ENCODE data around the gene PDE5A. TPM values are rescaled to one million over a fixed set of nuclear protein-coding genes. Genes with fewer than 3 reads are reported as not detected.
A peak's percentile ranks its signal among the peaks of the same experiment; 100 is the strongest.

The PDE5A gene
- total and polyA plus RNA-seq, 12 donors, result 6.7 to 23.2 (median 14.2) TPM

DNA sequence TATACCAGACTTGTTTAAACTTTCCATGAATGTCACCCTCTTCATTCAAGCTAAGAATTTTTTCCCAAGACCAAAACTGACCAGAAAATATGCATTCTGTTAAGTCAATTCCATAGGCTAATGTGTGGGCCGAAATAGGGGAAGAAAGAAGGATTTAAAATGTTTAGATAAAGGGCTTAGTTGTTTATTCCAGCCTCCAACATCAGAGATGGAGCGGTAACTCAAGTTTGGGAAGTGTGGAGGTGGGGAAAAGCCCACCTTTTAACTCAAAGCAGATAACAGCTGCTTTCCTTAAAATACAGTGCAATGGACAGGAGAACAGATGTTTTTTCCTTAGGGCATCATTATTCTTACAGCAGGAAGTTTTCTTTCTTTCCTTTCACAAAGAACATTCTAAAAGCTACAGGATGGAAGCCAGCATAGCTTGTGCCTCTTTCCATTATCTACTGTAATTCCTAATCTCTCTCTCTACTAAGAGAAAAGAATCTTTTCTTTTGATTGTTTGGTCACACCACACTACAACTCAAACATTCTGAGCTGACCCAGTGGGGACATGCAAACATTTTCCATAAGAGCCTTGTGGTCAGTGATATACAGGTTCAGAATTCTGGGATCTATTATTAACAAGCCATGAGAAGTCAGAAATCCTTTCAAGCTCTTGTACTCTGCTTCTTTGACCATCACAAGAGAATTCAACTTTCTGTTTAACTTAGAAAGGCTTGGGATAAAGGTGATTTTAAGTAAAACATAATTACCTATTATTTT, 101.6 kb downstream of the PDE5A start:
- TF ChIP-seq, protein P1, sequence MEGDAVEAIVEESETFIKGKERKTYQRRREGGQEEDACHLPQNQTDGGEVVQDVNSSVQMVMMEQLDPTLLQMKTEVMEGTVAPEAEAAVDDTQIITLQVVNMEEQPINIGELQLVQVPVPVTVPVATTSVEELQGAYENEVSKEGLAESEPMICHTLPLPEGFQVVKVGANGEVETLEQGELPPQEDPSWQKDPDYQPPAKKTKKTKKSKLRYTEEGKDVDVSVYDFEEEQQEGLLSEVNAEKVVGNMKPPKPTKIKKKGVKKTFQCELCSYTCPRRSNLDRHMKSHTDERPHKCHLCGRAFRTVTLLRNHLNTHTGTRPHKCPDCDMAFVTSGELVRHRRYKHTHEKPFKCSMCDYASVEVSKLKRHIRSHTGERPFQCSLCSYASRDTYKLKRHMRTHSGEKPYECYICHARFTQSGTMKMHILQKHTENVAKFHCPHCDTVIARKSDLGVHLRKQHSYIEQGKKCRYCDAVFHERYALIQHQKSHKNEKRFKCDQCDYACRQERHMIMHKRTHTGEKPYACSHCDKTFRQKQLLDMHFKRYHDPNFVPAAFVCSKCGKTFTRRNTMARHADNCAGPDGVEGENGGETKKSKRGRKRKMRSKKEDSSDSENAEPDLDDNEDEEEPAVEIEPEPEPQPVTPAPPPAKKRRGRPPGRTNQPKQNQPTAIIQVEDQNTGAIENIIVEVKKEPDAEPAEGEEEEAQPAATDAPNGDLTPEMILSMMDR (IDR thresholded peaks at IDR 0.05), result no peak
- TF ChIP-seq POLR2A (IDR thresholded peaks at IDR 0.05), result no peak

DNA sequence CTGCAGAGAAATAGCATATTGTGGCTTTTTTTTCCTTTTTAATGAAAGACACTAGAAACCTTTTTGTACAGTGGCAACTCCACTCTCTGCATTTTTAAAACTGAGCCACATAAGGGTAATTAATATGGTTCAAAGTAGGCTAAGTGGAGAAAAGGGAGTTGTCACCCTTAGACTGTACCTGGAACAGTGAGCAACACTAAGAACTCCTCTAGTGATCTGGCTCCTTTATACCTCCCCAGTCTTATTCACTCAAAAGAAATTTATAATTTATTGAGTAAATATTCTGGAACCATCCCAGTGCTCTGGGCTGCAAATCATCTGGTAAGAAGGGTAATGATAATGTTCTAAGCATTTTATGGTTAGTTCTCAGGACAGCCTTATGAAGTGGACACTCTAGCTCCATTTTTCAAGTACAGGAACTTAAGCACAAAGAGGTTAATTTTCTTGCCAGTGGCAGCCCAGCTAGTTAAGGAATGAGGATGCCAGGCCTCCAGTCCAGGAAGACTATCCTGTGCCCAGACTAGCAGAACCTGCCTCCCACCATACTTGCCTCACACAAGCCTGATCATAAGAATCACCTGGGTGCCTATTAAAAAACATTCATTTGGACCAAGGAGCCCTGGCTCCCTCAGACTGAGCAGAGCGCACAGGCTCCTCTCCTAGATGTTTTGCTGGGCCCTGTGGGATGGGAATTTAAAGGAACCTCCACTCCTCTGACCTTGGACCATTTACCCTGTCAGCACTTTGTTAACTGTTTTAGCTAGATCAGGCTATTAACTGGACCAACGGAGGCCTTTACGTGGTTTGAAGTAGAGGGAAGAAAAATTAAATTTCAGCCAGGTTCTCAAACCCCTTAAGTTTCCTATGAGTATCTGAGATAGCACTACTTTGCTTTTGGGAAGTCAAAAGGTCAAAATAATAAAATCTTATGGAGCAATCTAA, 102.6 kb downstream of the PDE5A start:
- H3K36me3 ChIP-seq (replicated peaks in 1 of 2), result no peaks in the 10 kb centered on the region
- no peak overlapping the region for H3K4me3 ChIP-seq
- H3K27ac ChIP-seq, result peak overlapping the region in 2 of 5 donors; percentile 14 to 44
- DNase-seq, result no peak
- H3K27me3 ChIP-seq, result no peaks in the 10 kb centered on the region
- TF ChIP-seq POLR2A (IDR thresholded peaks at IDR 0.05), result no peak
- TF ChIP-seq, protein P1 (IDR thresholded peaks at IDR 0.05), result no peak
- 56 to 72% (median 62%) methylated on average over 3 of the region's 3 CpGs for WGBS, 4 donors
- intact Hi-C loops (cut with DNase I), result no loop called here
- no peaks in the 10 kb centered on the region for H3K9me3 ChIP-seq (replicated peaks in 1 of 3)
- H3K4me1 ChIP-seq (replicated peaks in 1 of 2), result peaks cover 0 to 5% of the 10 kb centered on the region in 2 donors

More for the DNA sequence above, 101.6 kb downstream of the PDE5A start:
- Histone ChIP-seq H3K27me3 (no peaks in the 10 kb centered on the region), H3K9me3 (replicated peaks in 1 of 3) (no peaks in the 10 kb centered on the region), H3K4me1 (replicated peaks in 1 of 2) (peaks cover 0 to 5% of the 10 kb centered on the region in 2 donors), H3K36me3 (replicated peaks in 1 of 2) (no peaks in the 10 kb centered on the region), H3K27ac (no peak overlapping the region), H3K4me3 (no peak overlapping the region)
- DNase-seq, result no peak
- 75 to 86% (median 83%) methylated on average over 2 of the region's 2 CpGs for WGBS, 4 donors
- intact Hi-C loops (cut with DNase I), result no loop called here

DNA sequence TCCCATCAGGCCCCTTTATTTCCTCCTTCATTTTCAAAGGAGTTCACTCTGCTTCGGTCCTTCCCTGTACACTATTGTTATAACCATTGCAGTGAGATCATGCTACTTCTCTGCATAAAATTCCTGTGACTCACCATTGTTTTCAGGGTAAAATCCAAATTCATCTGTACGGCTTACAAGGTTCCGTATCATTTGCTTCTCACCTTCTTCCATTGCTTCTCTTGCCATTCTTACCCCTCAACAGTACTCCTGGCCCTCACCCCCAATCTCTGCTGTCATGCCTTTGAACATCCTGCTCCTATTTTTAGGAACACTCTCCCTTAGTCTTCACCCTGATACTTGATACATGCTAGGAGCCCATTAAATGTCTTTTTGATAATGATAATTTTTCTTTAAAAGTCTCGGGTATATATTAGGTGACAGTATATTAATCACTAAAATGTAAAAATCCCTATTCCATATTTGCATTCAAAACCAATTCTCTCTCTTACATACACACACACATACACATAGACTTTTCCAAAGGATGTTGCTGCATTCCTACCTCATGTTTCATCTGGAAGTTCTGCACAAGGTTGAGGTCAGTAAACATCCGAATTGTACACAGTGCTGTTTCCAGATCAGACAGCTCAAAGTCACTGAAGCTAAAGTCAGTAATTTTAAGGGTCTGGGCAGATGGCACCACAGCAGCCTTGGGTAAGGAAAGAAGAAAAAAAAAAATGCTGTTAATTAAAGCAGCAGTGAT, 103.4 kb downstream of the PDE5A start:
- Histone ChIP-seq H3K4me1 (replicated peaks in 1 of 2) (peaks cover 0 to 5% of the 10 kb centered on the region in 2 donors), H3K27me3 (no peaks in the 10 kb centered on the region), H3K36me3 (replicated peaks in 1 of 2) (no peaks in the 10 kb centered on the region), H3K9me3 (replicated peaks in 1 of 3) (no peaks in the 10 kb centered on the region), H3K4me3 (no peak overlapping the region), H3K27ac (peak overlapping the region in 2 of 5 donors; percentile 14 to 49)
- 44 to 51% (median 49%) methylated on average over 5 of the region's 5 CpGs for WGBS, 4 donors
- TF ChIP-seq POLR2A (IDR thresholded peaks at IDR 0.05), result no peak
- no peak for DNase-seq
- intact Hi-C loops (cut with DNase I), result no loop called here

DNA sequence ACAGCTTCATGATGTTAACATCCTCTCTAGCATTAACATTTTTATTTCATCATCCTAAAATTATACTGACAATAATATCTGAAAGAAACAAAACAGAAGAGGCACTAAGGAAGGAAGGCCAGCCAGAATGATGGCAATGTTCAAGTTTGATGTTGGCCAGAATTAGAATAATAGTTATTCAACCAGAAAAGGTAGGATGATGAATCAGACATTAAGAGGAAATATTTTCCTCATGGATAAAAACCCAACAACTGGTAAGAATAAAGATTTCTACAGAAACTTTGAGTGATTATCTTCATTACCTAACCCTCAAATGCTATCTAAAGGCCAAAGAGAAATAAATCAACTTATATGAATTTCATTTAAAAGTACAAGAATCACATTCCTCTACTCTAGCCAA, 105.2 kb downstream of the PDE5A start:
- no peak overlapping the region for H3K27ac ChIP-seq
- no peaks in the 10 kb centered on the region for H3K9me3 ChIP-seq (replicated peaks in 1 of 3)
- H3K4me3 ChIP-seq, result no peak overlapping the region
- H3K27me3 ChIP-seq, result no peaks in the 10 kb centered on the region
- no peaks in the 10 kb centered on the region for H3K36me3 ChIP-seq (replicated peaks in 1 of 2)
- no peak for DNase-seq
- peaks cover 4 to 10% of the 10 kb centered on the region in 2 donors for H3K4me1 ChIP-seq (replicated peaks in 1 of 2)
- intact Hi-C loops (cut with DNase I), result no loop called here
- TF ChIP-seq, protein P1 (IDR thresholded peaks at IDR 0.05), result no peak
- TF ChIP-seq POLR2A (IDR thresholded peaks at IDR 0.05), result no peak

Data from adrenal gland (tissue), 12 donors.